ENCODE data around the gene KCND3. TPM values are rescaled to one million over a fixed set of nuclear protein-coding genes. Genes with fewer than 3 reads are reported as not detected.

KCND3 gene
- total RNA-seq, 1 donor, result 0.31 TPM

GRCh38 chr1:111976842-111977241, 12.6 kb downstream of the KCND3 start:
- H3K27me3 ChIP-seq (ENCODE audit: insufficient read depth, low read length), result peaks cover 17% of the 10 kb centered on the region
- no peaks in the 10 kb centered on the region for H3K4me1 ChIP-seq (ENCODE audit: insufficient read depth, low read length)
- H3K4me3 ChIP-seq (ENCODE audit: low read length), result no peak overlapping the region
- H3K9me3 ChIP-seq (ENCODE audit: low read depth, low read length), result no peaks in the 10 kb centered on the region

DNA sequence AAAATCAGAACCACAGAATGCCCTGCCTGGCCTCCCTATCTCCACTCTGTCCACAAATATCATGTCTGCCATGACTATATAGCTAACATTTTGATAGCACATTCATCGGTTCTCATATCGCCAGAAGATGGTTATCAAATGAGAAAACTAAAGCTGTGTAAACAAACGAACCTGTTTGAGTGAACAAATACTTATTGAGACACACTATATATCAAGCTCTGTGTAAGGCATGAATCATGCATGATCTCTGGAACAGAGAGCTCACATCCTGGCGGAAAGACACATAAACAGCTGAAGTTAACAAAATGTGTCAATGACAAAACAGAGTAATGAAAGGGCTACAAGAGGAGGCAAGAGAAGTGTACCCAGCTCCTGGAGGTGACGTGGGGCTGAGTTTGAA, 13.1 kb downstream of the KCND3 start:
- Histone ChIP-seq H3K4me3 (ENCODE audit: low read length) (no peak overlapping the region), H3K27me3 (ENCODE audit: insufficient read depth, low read length) (peaks cover 17% of the 10 kb centered on the region), H3K9me3 (ENCODE audit: low read depth, low read length) (no peaks in the 10 kb centered on the region), H3K4me1 (ENCODE audit: insufficient read depth, low read length) (no peaks in the 10 kb centered on the region)

DNA sequence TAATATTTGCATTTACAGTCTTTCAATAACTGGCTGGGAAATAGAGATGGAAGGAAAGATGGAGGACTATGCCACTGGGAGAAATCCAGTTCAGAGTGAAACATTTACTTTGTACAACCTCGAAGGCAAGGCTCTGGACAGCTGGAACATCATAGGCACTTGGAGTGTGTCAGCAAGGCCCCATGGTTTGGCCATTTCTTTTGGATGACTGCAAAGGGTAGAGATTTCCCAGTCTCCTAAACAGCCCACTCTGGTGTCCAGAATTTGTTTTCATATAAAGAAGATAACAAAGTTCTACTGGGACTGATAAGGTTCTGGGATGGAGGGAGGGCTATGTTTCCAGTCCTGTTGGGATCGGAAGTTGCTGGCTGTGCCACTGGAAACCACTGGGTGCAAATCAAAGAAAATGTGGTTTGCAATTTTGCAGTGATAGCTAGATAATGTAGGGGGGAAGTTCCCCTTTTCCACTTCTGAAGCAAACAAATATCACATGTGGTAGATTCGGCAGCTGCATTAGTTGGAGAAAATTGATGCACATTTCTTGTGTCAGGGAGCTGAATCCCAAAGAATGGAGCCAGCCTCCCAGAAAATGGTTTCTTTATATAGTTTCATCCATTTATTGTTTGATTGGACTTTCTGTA, 16.2 kb downstream of the KCND3 start:
- H3K4me3 ChIP-seq (ENCODE audit: low read length), result no peak overlapping the region
- H3K27me3 ChIP-seq (ENCODE audit: insufficient read depth, low read length), result peaks cover 17% of the 10 kb centered on the region

GRCh38 chr1:111971396-111971795, 18.1 kb downstream of the KCND3 start:
- no peaks in the 10 kb centered on the region for H3K9me3 ChIP-seq (ENCODE audit: low read depth, low read length)
- H3K4me3 ChIP-seq (ENCODE audit: low read length), result no peak overlapping the region
- peaks cover 11% of the 10 kb centered on the region for H3K27me3 ChIP-seq (ENCODE audit: insufficient read depth, low read length)
- H3K4me1 ChIP-seq (ENCODE audit: insufficient read depth, low read length), result no peaks in the 10 kb centered on the region

More for the DNA sequence above, 16.2 kb downstream of the KCND3 start:
- H3K9me3 ChIP-seq (ENCODE audit: low read depth, low read length), result no peaks in the 10 kb centered on the region
- no peaks in the 10 kb centered on the region for H3K4me1 ChIP-seq (ENCODE audit: insufficient read depth, low read length)

GRCh38 chr1:111968511-111968910, 21.0 kb downstream of the KCND3 start:
- no peak overlapping the region for H3K4me3 ChIP-seq (ENCODE audit: low read length)
- H3K9me3 ChIP-seq (ENCODE audit: low read depth, low read length), result no peaks in the 10 kb centered on the region
- H3K4me1 ChIP-seq (ENCODE audit: insufficient read depth, low read length), result no peaks in the 10 kb centered on the region
- H3K27me3 ChIP-seq (ENCODE audit: insufficient read depth, low read length), result peaks cover 2% of the 10 kb centered on the region

GRCh38 chr1:111967886-111968285, 21.6 kb downstream of the KCND3 start:
- H3K27me3 ChIP-seq (ENCODE audit: insufficient read depth, low read length), result no peaks in the 10 kb centered on the region
- no peak overlapping the region for H3K4me3 ChIP-seq (ENCODE audit: low read length)
- H3K4me1 ChIP-seq (ENCODE audit: insufficient read depth, low read length), result no peaks in the 10 kb centered on the region
- H3K9me3 ChIP-seq (ENCODE audit: low read depth, low read length), result no peaks in the 10 kb centered on the region

DNA sequence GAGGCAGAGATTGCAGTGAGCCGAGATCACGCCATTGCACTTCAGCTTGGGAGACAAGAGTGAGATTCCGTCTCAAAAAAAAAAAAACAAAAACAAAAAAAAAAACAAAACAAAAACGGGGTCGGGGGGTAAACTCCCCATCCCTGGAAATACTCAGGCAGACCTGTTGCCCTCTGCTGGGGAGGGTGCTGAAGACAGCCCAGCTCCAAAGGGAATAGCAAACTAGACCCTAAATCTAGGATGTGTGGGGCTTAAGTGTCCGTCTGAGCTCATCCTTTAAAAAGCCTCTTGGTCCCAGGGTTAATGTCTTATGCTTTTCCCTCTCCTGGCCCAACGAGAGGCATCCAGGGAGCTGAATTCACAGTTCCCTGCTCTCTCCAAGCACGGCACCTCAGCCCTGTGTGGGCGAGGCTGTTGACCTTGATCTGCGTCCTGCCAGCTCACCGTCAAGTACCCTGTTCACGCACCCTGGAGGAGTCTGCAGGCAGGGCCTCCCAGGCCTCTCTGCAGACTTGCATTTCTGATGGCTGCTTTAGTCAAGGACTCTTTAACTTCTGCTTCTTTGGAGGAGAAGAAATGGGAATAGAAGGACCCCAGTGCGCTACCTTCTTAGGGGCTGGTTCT, 22.3 kb downstream of the KCND3 start:
- no peak overlapping the region for H3K4me3 ChIP-seq (ENCODE audit: low read length)
- H3K4me1 ChIP-seq (ENCODE audit: insufficient read depth, low read length), result no peaks in the 10 kb centered on the region
- H3K9me3 ChIP-seq (ENCODE audit: low read depth, low read length), result no peaks in the 10 kb centered on the region
- no peaks in the 10 kb centered on the region for H3K27me3 ChIP-seq (ENCODE audit: insufficient read depth, low read length)

GRCh38 chr1:111965781-111966443, 23.6 kb downstream of the KCND3 start:
- Histone ChIP-seq H3K27me3 (ENCODE audit: insufficient read depth, low read length) (no peaks in the 10 kb centered on the region), H3K4me3 (ENCODE audit: low read length) (no peak overlapping the region), H3K4me1 (ENCODE audit: insufficient read depth, low read length) (no peaks in the 10 kb centered on the region), H3K9me3 (ENCODE audit: low read depth, low read length) (no peaks in the 10 kb centered on the region)

GRCh38 chr1:111963985-111964738, 25.3 kb downstream of the KCND3 start:
- no peak overlapping the region for H3K4me3 ChIP-seq (ENCODE audit: low read length)
- no peaks in the 10 kb centered on the region for H3K4me1 ChIP-seq (ENCODE audit: insufficient read depth, low read length)
- H3K27me3 ChIP-seq (ENCODE audit: insufficient read depth, low read length), result no peaks in the 10 kb centered on the region
- H3K9me3 ChIP-seq (ENCODE audit: low read depth, low read length), result no peaks in the 10 kb centered on the region

DNA sequence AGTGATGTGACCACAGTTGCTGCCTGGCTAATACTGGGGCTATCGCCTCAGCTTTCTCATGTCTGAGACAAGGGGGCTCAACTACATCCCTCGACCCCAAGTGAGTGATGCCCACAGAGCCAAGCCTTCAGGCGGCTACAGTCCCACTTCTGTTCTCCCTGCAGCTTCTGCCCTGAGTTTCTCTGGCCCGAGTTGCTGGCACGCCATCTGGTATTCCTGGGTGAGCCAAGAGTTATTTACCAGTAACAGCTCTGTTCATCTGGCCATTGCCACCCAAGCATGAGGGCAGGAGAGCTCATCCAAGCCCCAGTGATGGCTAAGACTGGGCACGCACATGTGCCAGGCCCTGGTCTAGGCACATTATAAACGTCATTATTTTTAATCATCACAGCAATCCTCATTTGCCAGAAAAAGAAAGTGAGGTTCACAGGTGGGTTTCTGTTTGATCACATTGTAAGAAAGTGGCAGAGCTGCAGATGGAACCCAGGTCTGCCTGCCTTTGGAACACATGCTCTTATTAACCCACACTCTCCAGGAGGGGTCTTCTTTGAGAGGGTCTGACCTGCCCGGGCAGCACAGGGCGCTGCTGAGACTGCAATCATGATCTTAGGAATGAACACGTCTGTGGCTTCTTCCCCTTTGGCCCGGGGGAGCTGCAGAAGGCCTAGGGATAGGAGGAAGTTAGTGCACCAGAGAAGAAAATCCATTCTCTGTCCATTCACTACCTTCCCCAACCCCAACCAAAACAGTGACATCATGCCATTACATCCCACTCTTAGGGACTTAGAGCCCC, 27.5 kb downstream of the KCND3 start:
- H3K4me1 ChIP-seq (ENCODE audit: insufficient read depth, low read length), result no peaks in the 10 kb centered on the region
- no peaks in the 10 kb centered on the region for H3K27me3 ChIP-seq (ENCODE audit: insufficient read depth, low read length)
- H3K4me3 ChIP-seq (ENCODE audit: low read length), result no peak overlapping the region

GRCh38 chr1:111961016-111961415, 28.5 kb downstream of the KCND3 start:
- H3K4me1 ChIP-seq (ENCODE audit: insufficient read depth, low read length), result no peaks in the 10 kb centered on the region
- H3K9me3 ChIP-seq (ENCODE audit: low read depth, low read length), result no peaks in the 10 kb centered on the region
- H3K27me3 ChIP-seq (ENCODE audit: insufficient read depth, low read length), result no peaks in the 10 kb centered on the region
- no peak overlapping the region for H3K4me3 ChIP-seq (ENCODE audit: low read length)

More for the DNA sequence above, 27.5 kb downstream of the KCND3 start:
- H3K9me3 ChIP-seq (ENCODE audit: low read depth, low read length), result no peaks in the 10 kb centered on the region

DNA sequence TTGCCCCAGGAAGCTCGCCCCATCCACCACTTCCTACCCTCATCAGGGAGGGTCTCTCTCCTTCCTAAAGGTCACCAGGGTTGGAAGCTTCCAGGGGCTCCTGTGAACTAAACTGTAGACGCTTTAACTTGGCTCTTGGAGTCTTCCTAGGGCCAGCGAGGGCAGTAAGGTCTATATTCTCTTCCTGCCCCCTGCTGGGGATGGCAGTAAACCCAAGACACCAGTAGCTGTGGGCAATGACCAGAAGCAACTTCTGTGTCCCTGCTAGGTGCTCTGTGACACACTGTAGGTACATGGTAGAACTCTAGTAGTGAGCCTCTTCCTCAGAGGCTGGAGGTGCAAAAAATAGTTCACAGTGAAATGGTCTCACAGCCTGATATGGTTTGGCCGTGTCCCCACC, 30.0 kb downstream of the KCND3 start:
- H3K4me1 ChIP-seq (ENCODE audit: insufficient read depth, low read length), result no peaks in the 10 kb centered on the region
- no peaks in the 10 kb centered on the region for H3K9me3 ChIP-seq (ENCODE audit: low read depth, low read length)
- no peaks in the 10 kb centered on the region for H3K27me3 ChIP-seq (ENCODE audit: insufficient read depth, low read length)
- H3K4me3 ChIP-seq (ENCODE audit: low read length), result no peak overlapping the region

DNA sequence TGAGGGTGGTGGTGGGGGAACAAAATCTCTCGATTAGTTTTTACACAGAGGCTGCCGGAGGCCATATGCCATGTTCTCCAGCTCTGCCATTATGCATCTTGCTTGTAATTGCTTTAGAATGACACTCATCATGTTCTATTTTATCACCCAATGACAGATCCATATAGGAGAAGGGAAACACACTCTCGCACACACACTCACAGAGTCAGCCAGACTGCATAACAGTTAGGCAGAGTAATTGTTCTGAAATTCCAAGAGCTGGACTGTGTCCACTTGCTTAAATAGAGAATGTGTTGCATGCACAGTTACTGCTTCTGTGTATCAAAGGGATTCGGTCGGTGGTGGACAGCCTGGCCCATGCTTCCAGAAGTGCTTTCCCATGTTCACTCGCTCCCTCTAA, 30.6 kb downstream of the KCND3 start:
- H3K4me1 ChIP-seq (ENCODE audit: insufficient read depth, low read length), result no peaks in the 10 kb centered on the region
- no peaks in the 10 kb centered on the region for H3K27me3 ChIP-seq (ENCODE audit: insufficient read depth, low read length)
- H3K4me3 ChIP-seq (ENCODE audit: low read length), result no peak overlapping the region
- no peaks in the 10 kb centered on the region for H3K9me3 ChIP-seq (ENCODE audit: low read depth, low read length)

- no peaks in the 10 kb centered on the region for H3K27me3 ChIP-seq (ENCODE audit: insufficient read depth, low read length)
- no peak overlapping the region for H3K4me3 ChIP-seq (ENCODE audit: low read length)
- no peaks in the 10 kb centered on the region for H3K9me3 ChIP-seq (ENCODE audit: low read depth, low read length)
- H3K4me1 ChIP-seq (ENCODE audit: insufficient read depth, low read length), result no peaks in the 10 kb centered on the region
Measured at GRCh38 chr1:111958075-111958474, 31.4 kb downstream of the KCND3 start.

Measured in mononuclear cell (primary cell).